UCSD-AML1 (cell line): ENCODE results near the gene UBE2J2.

Experiments used
- DNase-seq: peaks from one replicate; lab custom pipeline; 2025; ENCODE audit not compliant: unreplicated experiment; lab: John Stamatoyannopoulos, UW

The UBE2J2 gene

DNA sequence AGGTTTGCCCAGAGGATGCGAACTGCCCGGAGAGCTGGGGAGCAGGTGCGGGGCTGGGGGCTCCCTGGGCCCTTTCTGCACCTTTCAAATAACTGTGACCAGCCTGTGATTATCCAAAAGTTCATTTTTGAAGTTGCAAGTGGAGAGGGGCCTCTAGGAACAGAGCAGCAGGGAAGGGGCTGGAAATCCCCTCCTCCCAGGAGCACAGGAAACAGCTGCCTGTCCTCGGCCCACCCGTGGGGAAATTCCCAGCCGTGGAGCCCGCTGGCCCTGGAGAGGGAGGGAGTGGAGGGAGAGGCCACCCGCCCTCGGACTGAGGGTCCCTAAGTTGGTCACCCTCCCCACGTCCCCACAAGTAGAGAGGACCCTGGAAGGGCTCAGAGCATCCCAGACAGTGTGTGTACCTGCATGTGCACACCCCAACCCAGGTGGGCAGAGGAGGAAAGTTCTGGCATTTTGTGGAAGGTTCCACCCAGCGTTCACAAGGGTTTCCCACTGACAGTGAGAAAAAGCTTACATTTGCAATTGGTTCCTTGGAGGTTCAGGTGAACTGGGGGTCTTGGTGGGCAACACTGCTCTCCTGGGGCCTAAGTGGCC, 58.5 kb downstream of the UBE2J2 start:
- DNase-seq, result no peak

DNA sequence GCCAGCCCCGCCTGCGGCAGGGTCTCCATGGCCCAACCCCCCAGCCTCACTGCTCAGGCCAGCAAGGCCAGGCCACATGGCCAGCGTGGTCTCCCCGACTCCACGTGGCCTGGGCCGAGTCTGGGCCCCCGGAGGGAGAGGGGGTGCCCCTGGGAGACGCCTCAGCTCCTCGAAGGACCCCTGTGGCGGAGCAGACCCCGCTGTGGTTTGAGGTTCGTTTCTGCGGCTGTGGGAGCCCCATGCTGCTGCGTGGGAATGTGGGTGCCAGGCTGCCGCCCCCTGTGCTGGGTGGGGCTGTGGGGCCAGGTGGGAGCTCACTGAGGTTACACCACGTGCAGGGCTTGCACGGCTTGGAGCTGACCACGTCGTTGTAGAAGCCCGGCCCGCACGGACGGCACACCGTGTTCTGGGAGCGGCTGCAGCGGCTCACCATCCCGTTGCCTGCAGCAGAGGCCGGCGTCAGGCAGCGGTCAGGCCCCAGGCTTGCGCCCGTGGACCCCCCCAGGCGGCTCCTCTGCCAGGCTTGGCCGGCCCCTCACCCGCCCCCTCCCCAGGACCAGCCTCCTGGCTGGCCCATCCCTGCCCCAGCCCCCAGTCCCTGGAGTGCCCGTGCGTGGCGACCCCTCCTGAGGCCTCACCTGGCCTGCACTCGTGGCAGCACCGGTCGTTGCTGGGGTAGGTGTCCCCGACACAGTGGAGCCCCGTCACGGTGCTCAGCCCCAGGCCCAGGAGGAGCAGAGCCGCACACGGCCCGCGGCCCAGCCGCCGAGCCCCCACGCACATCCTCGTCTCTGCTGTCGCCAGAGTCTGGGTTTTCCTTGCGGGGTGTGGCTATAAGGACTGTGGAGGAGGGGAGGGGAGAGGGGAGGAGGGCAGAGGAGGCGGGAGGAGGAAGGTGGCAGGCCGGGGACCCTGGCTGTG, 60.0 kb downstream of the UBE2J2 start, which contains the start of gene TNFRSF4:
TSS of gene TNFRSF4 (minus strand) at position 809 of the 921 bp plus-strand sequence. CDS start at position 783, 26 bp downstream.
- DNase-seq, result peak; percentile 64

DNA sequence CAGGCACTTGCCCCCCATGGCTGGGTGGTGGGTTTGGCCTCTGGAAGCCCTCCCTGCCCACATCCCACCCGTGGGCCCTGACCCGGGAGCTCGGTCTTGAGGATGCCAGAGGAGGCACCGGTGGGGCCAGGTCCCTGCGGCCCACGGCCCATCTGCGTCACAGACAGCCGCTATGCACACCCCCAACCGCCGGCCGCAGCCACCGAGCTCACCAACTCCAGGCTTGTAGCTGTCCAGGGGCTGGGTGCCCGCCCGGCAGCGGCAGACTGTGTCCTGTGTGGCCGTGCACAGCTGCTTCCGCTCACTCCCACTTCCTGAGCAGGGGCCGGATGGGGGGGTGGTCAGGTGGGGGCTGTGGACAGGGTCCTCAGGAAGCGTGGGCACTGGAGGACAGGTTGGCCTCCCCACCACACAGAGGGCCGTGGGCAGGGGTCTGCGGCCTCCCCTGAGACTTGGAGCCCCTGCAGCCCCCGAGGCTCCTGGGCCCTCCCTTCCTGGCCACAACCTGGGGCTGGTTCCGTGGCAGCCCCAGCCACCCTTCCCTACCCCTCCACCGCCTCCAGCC, 60.8 kb downstream of the UBE2J2 start:
- peak; percentile 90 for DNase-seq

DNA sequence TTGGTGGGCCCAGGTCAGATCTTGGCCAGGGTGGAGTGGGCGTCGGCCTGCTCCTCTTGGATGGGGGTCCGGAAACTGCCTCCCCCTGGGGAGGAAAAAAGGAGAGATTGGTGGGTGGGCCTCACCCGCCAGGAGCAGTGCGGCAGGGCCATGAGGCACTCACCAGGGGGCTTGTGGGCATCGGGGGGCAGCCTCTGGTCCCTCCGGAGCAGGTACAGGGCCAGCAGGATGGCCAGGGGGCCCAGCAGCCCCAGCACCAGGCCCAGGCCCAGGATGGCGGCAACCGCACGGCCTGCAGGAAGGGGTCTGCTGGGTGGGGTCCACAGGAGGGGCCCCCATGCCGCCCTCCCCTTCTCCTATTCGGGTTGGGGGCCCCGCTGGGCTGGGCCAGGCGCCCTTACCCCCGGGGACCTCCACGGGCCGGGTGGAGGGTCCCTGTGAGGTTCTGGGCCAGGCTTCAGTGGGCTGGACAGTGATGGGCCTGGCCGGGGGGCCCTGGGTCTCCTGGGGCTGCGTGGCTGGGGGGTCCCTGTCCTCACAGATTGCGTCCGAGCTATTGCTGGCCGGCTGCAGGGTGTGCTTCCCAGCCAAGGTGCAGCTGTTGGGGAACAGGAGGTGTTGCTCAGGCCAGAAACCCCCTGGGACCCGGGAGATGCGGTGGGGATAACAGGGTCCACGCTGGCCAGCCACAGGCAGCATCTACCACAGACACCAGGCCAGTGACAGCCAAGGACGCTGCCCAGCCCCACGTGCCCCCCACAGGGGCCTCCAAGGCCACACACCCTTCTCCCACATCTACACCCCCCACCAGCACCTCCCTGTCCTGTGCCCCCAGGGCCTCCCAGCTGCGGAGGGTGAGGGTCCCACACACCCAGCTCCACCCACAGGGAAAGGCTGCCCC, 61.9 kb downstream of the UBE2J2 start:
- DNase-seq, result no peak

DNA sequence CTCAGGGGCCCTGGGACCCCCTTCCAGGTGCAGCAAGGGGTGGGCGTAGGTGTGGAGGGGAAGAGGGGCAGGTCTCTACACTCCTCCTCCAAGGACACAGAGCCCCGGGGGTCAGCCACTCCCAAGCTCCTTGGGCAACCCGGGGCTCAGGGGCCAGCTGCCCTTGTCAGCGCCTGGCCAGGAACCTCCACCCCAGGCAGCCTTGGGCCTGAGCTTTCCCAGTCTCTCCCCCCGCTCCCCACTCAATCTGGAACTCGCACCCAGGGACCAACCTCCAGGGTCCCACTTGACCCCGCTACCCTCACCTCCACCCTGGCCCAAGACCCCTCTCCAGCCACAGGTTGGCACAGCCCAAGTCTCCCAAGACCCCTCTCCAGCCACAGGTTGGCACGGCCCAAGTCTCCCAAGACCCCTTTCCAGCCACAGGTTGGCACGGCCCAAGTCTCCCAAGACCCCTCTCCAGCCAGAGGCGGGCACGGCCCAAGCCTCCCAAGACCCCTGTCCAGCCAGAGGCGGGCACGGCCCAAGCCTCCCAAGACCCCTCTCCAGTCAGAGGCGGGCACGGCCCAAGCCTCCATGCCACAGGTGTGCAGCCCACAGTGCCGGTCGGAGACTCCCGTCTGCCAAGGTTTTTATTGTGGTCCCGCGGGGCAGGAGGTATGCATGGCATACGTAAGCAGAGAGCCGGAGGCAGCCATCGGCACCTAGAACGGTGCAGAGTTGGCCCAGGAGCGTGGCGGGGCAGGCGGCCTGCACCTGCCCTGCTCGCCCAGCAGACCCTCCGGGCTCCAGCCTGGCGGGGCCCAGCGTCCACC, 62.7 kb downstream of the UBE2J2 start:
- DNase-seq, result no peak

DNA sequence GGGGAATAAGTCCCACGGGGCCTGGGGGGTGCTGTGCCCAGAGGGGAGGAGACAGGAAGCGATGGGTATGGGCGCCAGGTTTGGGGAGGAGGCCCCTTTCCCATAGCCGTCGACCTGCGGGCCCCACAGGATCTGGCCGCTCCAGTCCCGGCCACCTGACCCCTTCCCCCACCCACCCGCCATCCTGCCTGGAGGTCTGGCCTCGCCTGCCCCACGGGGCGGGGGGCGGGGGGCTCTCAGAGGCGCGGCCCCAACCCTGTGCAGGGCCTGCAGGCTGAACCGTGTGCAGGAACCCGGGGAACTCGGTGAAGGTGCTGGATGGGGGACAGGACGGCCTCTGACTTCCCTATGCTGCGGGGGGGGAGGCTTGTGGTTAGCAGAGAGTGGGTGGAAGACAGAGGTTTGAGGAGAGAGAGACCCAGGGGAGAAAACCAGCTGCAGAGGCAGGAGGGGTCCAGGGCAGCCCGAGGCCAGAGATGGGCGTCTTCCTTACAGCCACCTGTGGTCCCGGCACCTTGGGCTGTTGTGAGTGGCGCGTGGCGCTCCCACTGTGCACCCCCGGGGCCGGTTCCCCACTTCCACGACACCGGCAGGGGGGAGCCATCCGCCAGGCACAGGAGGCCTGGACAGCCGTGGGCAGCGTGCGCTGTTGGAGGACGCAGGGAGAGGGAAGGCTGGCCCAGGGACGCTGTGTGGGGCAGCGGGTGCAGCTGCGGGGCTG, 64.8 kb downstream of the UBE2J2 start:
- peak; percentile 65 for DNase-seq

DNA sequence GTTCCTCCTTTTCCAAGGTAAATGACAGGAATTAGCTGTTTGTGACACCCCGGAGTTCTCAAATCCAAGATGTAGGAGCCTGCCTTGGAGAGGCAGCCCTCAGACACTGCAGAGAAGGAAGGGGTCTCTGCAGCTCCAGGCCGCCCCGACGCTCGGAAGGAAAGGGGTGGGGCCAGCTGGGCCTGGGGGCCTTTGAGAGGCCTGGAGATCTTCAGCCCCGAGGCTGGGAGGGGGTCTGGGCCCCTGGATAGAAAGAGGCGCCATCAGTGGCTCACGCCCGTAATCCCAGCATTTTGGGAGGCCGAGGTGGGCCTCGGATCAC, 66.1 kb downstream of the UBE2J2 start:
- DNase-seq, result no peak

DNA sequence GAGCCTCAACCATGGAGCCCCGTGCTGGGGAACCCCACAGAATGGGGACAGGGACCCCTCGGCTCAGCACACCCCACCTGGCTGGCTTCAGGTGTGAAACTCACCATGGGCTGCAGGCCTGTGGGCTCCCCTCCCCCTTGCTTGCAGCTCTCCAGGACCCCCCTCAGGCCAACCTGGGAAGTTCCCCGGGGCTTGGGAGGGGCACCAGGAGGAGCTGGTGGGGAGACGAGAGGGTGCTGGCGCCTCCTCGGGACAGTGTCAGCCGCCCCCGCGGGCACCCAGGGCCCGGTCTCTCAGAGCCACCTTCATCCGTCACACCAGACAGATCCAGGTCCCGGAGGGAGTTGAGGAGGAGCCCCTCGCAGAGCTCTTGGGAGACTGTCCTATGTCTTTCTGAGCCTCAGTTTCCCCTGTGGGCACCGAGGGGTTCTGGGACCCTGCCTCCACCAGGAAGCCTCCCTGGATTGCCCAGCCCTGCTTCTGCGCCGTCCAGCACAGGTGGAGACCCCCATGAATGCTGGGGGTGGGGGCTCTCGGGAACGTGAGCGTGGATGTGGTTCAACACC, 66.6 kb downstream of the UBE2J2 start:
- no peak for DNase-seq

DNA sequence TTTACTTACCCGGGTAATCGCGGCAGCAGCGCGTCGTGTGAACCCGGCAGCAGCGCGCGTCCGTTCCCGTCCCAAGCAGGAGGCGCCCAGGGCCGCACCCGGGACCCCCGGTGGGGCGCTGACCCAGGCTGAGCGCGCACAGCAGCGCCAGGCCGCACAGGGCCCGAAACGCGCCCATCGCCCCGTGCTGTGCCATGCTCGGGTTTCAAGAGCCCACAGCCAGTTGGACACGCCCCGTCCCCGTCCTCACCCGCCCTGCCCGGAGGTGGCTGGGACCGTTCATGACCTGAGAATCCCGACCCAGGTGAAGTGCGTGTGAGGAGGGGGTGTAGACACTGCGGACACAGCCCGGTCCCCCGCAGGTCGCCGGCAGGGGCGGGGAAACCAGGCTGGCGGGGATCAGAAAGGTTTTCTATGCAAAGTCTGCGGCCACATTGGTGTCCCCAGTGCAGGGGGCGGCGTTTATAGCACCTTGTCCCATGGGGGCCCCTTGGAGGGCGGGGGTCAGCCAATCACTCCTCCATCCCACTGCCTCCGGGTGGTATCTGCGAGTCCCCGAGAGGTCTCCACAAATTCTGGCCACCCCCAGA, 67.2 kb downstream of the UBE2J2 start, which contains the start of gene TNFRSF18:
TSS of gene TNFRSF18 (minus strand) at position 217 of the 590 bp plus-strand sequence. CDS start at position 196, 21 bp downstream.
- DNase-seq, result no peak

DNA sequence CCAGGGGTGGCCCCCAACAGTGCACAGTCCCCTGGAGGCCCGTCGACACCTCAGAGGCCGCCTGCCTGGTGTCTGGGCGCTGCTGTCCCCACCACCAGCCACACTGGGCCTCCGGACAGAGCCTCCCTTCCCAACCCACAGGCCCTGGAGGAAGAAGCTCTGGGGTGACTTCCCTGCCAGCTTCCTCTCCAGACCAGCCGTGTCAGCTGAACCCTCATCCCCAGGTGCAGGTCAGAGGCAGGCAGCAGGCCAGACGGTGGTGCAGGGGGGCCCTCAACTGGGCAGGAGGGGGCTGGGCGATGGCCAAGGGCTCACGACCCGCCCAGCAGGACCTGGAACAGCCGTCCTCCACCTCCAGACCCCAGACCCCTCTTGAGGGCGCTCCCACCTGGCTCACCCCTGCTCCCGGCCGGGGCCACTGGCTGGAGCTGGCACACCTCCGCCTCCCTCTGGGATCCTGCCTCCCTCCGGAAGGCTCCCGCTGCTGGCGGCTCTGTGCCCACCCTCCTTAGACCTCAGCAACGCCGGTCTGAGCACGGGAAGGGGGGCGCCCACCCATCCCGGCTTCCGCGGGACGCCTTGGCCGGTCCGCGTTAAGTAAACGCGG, 67.8 kb downstream of the UBE2J2 start:
- peak; percentile 46 for DNase-seq

DNA sequence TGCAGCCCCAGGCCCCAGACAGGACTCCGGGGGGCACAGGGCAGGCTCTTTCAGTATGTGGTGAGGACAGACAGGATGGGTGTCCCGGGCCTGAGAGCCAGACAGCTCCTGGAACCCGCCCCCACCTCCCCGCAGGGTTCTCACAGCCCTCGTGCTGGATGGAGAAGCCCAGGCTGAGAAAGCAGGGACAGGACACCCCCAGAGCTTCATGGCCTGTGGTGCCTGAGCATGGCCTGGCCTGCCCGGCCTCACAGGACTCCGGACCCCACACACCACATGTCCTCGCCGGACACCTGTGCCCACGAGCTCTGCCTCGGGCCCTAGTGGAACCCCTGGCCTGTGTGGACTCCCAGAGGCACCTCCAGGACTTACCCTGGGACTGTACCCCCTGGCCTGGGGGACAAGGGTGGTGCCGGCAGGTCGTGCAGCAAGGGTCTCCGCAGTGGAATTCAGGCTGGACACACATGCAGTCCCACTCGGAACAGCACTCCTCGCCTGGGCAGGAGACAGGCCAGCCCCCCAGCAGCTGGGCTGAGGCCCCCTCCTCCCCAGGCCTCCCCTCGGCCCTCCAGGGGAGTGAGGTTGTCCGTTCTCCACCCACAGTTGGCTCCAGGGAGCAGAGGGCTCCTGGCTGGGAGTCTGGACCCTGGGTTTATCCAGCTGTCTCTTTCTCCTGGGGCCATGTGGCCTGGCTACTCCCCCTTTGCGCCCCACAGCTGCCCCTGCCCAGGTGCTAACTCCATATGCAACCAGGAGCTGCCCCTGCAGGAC, 68.5 kb downstream of the UBE2J2 start:
- DNase-seq, result no peak

DNA sequence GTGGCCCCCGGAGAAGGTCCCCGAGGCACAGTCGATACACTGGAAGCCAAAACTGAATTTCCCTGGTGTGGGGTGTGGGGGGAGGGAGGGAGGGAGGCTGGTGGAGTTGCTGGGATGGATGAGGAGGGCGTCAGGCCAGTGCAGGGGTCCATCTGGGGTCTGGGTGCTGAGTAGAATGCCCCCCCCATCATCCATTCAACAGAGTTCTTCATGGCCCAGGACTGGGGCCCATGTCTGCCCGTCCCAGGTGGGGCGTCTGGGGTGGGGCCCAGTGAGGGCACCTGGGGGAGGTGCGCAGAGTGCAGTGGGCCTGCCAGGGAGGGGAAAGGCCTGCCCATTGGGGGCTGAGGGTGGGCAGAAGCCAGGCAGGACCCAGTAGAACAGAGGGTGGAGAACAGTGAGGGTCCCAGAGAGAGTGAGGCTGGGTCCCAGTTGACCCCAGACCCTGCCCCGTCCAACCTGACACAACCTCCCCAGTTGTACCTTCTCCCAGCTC, 69.2 kb downstream of the UBE2J2 start:
- DNase-seq, result no peak
